HG03460 (cell line): ENCODE data around the gene CATSPERE.

ENCODE experiments used
- ATAC-seq: cut with Tn5 transposase; IDR thresholded peaks from one replicate; pipeline ENCODE4 v1.9.1; 2021; ENCODE audit not compliant: unreplicated experiment

Gene CATSPERE

DNA sequence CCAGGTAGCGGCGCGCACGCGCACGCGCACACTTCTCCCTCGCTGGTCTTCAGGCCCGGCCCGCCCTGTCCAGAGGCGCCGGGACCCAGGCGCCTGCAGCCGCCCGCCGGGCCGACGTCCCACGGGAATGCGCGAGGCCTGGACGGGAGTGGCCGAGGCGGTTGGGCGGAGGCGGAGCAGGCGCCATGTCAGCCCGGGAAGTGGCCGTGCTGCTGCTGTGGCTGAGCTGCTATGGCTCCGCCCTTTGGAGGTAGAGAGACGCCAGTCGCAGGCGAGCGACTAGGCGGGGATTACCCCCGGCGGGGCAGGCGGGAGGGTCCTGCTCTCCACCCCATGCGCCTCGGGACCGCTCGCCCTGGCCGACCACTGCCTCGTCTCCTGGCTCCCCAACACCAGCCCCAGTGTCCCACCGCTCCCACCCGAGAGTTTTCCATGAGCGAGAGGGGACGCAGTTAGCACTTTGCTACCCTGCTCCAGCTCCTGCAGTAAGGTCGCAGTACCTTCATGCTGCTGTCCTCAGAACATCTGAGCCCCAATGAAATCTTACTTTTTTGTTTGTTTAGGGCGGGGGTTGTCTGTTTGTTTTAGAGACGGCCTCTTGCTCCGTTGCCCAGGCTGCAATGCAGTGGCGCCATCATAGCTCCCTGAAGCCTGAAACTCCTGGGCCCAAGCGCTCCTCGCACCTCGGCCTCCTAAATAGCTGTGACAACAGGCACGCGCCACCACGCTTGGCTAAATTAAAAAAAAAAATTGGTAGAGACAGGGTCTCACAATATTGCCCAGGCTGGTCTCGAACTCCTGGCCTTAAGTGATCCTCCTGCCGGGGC, at the start of gene CATSPERE:
CATSPERE (plus strand) TSS at position 29 of the 827 bp plus-strand sequence; CDS start at position 186, 157 bp downstream.
- ATAC-seq = peak; percentile 98

GRCh38 chr1:244412176-244412575, 48.9 kb upstream of the CATSPERE start:
- ATAC-seq = no peak

- ATAC-seq = no peak
These were observed 47.3 kb upstream of the CATSPERE start for GRCh38 chr1:244413736-244414135.

- no peak for ATAC-seq
These were observed 46.5 kb upstream of the CATSPERE start for GRCh38 chr1:244414543-244414942.

DNA sequence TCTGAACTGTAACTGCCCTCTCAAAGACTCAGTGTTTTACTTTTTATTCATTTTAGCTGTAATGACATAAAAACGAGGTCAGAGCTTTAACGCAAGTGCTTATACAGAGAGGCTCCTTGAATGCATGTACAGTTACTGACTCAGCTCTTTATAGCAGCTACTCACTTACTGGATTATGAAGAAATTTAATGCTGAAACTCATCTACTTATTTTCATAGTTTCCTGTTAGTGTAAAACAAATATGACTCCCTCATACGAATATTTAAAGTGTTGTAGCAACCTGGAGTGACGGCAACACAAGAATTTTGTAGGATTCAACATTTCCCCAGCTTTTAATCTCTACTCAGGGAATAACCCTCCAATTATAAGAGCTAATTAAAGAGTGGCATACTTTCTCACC, 42.0 kb upstream of the CATSPERE start:
- no peak for ATAC-seq

DNA sequence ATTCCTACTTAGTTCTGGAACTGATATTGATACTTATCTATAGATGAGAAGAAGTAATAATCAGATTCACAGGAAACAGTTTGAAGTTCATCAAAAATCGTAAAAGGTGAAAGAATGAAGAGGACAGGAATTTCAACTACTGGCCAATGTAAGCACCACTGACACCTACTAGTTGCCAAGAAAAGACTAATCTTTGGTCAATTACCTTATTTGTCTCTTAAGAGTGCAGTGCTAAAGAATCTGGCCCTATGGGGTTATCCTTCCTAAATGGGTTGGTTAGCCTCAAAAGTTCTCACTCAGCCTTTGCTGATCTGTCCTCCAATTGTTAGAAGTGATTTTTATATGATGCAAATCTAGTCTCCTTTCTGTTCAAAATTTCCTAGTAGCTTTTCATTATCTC, 38.9 kb upstream of the CATSPERE start:
- no peak for ATAC-seq

GRCh38 chr1:244424649-244425334, 36.3 kb upstream of the CATSPERE start:
- no peak for ATAC-seq

GRCh38 chr1:244427647-244428046, 33.4 kb upstream of the CATSPERE start:
- no peak for ATAC-seq

DNA sequence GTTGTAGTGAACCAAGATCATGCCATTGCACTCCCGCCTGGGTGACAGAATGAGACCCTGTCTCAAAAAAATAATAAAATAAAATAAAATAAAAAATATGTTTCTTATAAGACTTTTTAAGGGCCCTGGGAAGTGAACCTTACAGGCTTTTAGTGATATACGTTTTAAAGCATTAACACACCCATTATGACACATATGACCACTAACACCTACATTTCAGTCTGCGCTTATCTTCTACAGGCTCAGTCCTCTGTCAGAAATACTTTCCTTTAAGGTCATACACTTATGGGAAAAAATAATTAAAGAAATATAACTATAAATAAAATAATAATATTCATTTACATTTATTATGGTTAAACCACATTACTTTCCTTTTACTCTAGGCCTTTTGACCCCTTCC, 31.3 kb upstream of the CATSPERE start:
- no peak for ATAC-seq

GRCh38 chr1:244431166-244431565, 29.9 kb upstream of the CATSPERE start:
- no peak for ATAC-seq

DNA sequence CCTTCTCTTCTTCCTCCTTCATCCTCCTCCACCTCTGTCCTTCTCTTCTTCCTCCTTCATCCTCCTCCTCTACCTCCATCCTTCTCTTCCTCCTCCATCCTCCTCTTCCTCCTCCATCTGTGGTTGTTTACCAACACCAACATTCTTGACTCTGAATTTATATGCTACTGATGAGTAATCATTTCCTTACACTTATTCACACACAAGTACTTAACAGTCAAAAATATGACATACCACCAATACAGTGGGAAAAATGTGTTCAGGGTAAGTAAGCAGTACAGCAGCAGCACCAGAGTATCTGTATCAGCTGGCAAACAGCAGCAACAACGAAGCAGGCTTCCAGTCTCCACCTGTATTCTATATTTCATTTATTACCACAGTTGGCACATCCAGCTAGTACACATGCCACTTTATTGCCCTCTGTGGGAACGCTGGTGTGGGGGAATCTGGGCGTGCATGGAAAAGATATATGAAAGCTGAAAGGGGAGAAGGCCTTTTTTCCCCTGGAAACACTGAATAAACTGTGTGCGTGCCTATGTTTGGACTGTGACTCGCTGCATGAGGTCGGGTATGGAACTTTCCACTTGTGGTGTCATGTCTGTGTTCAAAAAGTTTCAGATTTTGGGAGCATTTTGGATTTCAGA, 25.4 kb upstream of the CATSPERE start:
- no peak for ATAC-seq

DNA sequence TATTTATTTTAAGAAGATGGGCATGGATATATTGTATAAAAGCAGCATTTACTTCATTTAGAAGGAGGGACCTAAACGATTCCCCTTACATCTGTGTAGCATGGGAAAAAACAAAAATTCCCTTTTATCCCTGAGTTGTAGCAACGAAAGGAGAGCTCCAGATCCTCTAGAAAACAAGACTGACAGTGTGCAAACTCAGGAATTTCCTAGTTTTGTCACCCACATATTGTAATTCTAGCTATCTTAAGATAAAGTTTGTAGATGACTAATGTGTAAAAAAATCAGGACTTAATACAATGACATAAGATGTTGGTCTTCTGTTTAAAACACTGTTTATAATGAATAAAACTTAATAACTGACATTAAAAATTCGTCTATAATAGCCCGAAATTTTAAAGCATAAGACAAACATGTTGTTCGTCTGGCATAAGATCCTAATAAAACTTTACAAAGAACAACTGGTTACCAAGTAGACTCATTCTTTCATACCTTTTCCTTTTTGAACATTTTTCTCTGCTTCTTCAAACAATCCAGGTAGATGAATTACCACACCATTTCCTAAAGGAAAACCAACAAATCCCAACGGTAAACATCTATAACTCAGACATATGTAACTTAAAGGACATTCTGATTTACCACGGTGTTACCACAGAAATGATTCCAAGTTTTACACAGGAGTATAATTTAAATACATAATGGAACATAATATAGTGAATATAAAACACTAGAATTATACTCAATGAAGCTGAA, 24.6 kb upstream of the CATSPERE start:
- no peak for ATAC-seq

DNA sequence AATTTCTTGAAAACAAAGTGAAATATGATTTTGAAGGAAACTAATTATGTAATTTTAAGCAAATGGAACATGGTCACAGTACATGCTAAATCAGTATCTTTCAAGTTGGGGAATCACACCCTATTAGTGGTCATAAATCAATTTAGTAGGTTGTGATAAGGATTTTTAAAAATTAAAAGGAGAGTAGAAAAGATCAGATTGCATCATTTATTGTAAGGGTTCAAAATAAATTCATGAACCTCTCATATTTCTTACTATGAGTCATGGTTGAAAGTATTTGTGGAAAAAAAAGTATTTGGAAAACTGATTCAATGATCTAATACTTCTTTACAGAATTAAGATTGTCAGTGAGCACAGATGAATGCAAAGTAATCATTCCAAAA, 24.0 kb upstream of the CATSPERE start:
- no peak for ATAC-seq

- no peak for ATAC-seq
These were observed 21.6 kb upstream of the CATSPERE start for GRCh38 chr1:244439391-244440032.

GRCh38 chr1:244442850-244443249, 18.2 kb upstream of the CATSPERE start:
- ATAC-seq = no peak

DNA sequence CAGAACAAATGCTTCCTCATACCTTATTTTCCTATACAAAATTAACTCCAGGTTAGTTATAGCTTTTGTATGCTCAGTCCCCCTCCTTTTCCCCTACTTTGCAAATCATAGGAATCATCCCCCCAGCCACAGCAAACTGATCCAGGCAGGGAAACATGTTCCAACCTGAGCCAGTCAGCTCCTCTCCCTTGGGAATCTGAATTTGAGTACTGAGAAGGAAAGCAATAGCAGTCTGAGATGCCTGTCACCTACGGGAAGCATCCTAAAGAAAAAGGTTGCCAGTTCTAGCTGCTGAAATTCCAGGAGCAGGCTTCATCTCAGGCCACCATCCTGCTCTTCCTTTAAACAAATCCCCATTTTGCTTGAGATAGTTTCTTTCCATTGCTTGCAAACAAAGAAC, 16.2 kb upstream of the CATSPERE start:
- no peak for ATAC-seq

- ATAC-seq = no peak
These were observed 15.5 kb upstream of the CATSPERE start for GRCh38 chr1:244445320-244446181.

- no peak for ATAC-seq
These were observed 14.0 kb upstream of the CATSPERE start for GRCh38 chr1:244447024-244447423.

- ATAC-seq = no peak
These were observed 13.5 kb upstream of the CATSPERE start for GRCh38 chr1:244447552-244447951.
